DOHH2 (cell line): ENCODE data around the gene SNRNP27.

Experiments used
- CTCF ChIP-seq: fragments of 200-600 bp; sonication (generic); IDR thresholded peaks from one replicate; pipeline ENCODE4 v1.5.1; 2014; ENCODE audit warnings: antibody characterized with exemption, mild to moderate bottlenecking, low read depth, low read length; ENCODE audit not compliant: poor library complexity, severe bottlenecking
- EZH2phosphoT487 ChIP-seq: fragments of 200-600 bp; sonication (generic); IDR thresholded peaks from 2 replicates; pipeline ENCODE4 v1.6.1; 2017; ENCODE audit warnings: borderline replicate concordance, mild to moderate bottlenecking, antibody characterized with exemption, low read length, moderate library complexity, mixed read lengths

- no peak for TF ChIP-seq CTCF
- TF ChIP-seq EZH2phosphoT487 = no peak
These were observed 45.5 kb upstream of the SNRNP27 start for GRCh38 chr2:69848186-69848790.
